RWPE2 (cell line): ENCODE measurements around the gene DLG4.
A peak's percentile ranks its signal among the peaks of the same experiment; 100 is the strongest.

ENCODE experiments used
- ATAC-seq: fragments of 200-7000 bp; cut with Tn5 transposase; 3 replicates; pipeline ENCODE4 v1.9.1; 2021; ENCODE audit warnings: low read depth
- DNase-seq: peaks from one replicate; pipeline ENCODE4 v3.0.0-alpha.2; 2020; ENCODE audit warnings: low spot score
- H3K27ac ChIP-seq: fragments of 450-650 bp; 2 replicates; pipeline ENCODE4 v1.5.1; 2017; ENCODE audit warnings: mild to moderate bottlenecking; ENCODE audit not compliant: poor library complexity, severe bottlenecking
- H3K27me3 ChIP-seq: fragments of 250-450 bp; sonication (Bioruptor Pico); 2 replicates; pipeline ENCODE4 v1.5.1; 2021; ENCODE audit warnings: mild to moderate bottlenecking, moderate library complexity; ENCODE audit not compliant: insufficient read depth, poor library complexity, severe bottlenecking
- H3K36me3 ChIP-seq: fragments of 250-450 bp; sonication (Bioruptor Pico); 2 replicates; pipeline ENCODE4 v1.5.1; 2020; ENCODE audit warnings: low read depth, mild to moderate bottlenecking, moderate library complexity
- H3K4me1 ChIP-seq: fragments of 250-450 bp; sonication (Bioruptor Pico); 2 replicates; pipeline ENCODE4 v1.5.1; 2021; ENCODE audit warnings: mild to moderate bottlenecking, moderate library complexity; ENCODE audit not compliant: insufficient read depth, poor library complexity, severe bottlenecking
- H3K4me3 ChIP-seq: fragments of 250-450 bp; sonication (Bioruptor Pico); 2 replicates; pipeline ENCODE4 v1.5.1; 2021; ENCODE audit warnings: mild to moderate bottlenecking, moderate library complexity; ENCODE audit not compliant: severe bottlenecking
- H3K9me3 ChIP-seq: fragments of 250-450 bp; sonication (Bioruptor Pico); 2 replicates; pipeline ENCODE4 v1.5.1; 2021; ENCODE audit warnings: mild to moderate bottlenecking, moderate library complexity; ENCODE audit not compliant: severe bottlenecking
- TF ChIP-seq, protein P1 (sequence below): fragments of 450-650 bp; IDR thresholded peaks from one replicate; pipeline ENCODE4 v1.5.1; 2017; ENCODE audit warnings: mild to moderate bottlenecking, moderate library complexity; ENCODE audit not compliant: poor library complexity, severe bottlenecking

The DLG4 gene

DNA sequence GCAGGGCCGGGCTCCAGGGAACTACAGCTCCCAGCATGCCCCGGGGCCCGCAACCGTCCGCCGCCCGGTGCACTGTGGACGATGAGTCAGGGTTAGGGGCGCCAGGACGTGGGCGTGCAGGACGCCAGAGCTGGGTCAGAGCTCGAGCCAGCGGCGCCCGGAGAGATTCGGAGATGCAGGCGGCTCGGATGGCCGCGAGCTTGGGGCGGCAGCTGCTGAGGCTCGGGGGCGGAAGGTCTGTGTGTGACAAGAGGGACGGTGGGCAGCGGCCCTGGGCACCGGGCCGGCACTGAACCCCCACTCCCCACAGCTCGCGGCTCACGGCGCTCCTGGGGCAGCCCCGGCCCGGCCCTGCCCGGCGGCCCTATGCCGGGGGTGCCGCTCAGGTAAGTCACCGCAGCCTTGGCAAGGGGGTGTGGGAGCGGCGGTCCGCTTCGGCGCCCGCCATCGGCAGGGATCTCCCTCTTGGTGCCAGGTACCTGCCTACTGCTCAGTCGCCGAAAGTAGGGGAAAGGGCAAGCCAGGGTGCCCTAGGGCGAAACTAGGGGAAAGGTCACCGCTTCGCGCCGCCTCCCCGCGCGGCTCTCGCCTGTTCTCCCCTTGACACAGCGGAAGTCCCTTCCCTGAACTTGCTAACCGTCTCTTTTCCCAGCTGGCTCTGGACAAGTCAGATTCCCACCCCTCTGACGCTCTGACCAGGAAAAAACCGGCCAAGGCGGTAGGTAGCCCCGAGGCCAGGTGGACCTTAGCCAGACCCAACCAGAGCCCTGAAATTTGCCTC lies at the start of gene DLG4, which contains the start of gene ACADVL:
Gene DLG4, minus strand, starts transcription at position 25 of the 781 bp plus-strand sequence.
Gene ACADVL, plus strand, starts transcription at position 127 of the 781 bp plus-strand sequence. Its CDS starts 47 bp downstream, at position 174.
- Histone ChIP-seq H3K27me3 (no peaks in the 10 kb centered on the region), H3K9me3 (no peaks in the 10 kb centered on the region), H3K4me1 (peaks cover 9% of the 10 kb centered on the region), H3K4me3 (peak within 1 kb of the TSS; percentile 90), H3K27ac (peak within 1 kb of the TSS; percentile 89), H3K36me3 (peaks cover 36% of the 10 kb centered on the region)
- DNase-seq (peak; percentile 92), ATAC-seq (peak; percentile 68)
- TF ChIP-seq, protein P1, sequence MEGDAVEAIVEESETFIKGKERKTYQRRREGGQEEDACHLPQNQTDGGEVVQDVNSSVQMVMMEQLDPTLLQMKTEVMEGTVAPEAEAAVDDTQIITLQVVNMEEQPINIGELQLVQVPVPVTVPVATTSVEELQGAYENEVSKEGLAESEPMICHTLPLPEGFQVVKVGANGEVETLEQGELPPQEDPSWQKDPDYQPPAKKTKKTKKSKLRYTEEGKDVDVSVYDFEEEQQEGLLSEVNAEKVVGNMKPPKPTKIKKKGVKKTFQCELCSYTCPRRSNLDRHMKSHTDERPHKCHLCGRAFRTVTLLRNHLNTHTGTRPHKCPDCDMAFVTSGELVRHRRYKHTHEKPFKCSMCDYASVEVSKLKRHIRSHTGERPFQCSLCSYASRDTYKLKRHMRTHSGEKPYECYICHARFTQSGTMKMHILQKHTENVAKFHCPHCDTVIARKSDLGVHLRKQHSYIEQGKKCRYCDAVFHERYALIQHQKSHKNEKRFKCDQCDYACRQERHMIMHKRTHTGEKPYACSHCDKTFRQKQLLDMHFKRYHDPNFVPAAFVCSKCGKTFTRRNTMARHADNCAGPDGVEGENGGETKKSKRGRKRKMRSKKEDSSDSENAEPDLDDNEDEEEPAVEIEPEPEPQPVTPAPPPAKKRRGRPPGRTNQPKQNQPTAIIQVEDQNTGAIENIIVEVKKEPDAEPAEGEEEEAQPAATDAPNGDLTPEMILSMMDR: no peak

DNA sequence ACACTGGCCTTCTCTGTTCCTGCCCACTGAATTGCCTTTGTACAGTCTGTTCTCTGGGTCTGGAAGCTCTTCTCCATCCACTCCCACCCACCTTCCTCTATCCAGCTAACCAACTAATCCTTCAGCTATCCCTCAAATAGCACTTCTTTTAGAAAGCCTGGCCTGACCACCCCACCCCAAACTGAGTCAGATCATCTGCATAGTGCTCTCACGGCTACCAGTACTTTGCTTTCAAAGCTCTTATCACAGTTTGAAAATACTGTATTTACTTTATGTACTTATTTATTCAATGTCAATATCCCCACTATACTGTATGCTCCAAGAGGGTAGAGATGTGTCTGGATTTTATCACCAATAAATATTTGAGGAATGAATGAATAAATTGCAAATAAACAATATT lies 47.1 kb upstream of the DLG4 start:
- TF ChIP-seq, protein P1: no peak
- DNase-seq: no peak
- Histone ChIP-seq H3K4me3 (no peak overlapping the region), H3K36me3 (no peaks in the 10 kb centered on the region), H3K9me3 (no peaks in the 10 kb centered on the region), H3K27me3 (no peaks in the 10 kb centered on the region), H3K4me1 (peaks cover 8% of the 10 kb centered on the region), H3K27ac (no peak overlapping the region)
- ATAC-seq: no peak

DNA sequence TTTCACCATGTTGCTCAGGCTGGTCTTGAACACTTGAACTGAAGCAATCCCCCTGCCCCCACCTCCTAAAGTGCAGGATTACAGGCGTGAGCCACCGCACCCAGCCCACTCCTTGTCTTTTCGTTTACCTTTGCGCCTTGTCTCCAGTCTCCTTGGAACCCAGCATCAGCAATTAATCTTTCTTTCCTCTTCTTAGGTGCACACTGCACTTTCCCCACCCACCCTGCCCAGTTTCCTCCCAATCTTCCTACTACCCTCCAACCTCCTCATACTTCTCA lies 44.1 kb upstream of the DLG4 start:
- peaks cover 23% of the 10 kb centered on the region for H3K4me1 ChIP-seq
- H3K4me3 ChIP-seq: peak overlapping the region; percentile 71
- TF ChIP-seq, protein P1: no peak
- DNase-seq: no peak
- no peak for ATAC-seq
- H3K36me3 ChIP-seq: peaks cover 26% of the 10 kb centered on the region
- H3K27ac ChIP-seq: peak overlapping the region; percentile 86
- no peaks in the 10 kb centered on the region for H3K9me3 ChIP-seq
- H3K27me3 ChIP-seq: no peaks in the 10 kb centered on the region

DNA sequence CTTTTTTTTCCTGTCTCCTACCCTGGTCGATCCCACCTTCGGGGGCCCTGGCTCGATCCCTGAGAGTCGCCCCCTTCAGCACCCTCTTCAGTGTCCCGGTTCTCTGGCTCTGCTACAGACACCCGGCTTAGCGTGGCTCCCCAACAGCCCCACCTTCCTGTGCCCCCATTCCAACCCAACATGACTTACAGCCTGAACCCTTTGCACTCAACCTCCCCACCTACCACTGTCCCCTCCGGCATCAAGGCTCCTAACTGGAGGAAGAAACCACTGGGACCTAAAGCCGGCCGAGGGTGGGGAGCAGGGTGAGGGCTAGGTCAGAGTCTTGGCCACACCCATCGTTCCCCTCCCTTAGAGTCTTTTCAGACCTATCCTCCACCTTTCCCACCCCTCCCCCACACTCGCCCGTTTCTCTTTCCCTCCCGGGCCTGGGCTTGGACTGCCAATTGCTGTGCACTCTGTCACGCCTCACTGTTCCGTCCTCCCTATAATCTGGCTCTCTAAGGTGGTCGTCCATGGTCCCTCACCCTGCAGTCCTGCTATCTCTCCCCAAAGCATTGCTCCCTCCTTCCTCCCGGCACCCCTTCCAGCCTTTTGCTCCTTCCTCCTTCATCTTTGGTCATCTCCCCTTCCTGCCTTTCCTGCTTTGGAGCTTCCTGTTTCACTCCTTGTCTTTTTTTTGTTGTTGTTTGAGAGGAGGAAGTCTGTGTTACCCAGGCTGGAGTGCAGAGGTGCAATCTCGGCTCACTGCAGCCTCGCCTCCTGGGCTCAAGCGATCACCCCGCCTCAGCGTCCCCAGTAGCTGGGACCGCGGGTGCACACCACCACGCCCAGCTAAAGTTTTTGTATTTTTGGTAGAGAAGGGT lies 43.5 kb upstream of the DLG4 start:
- Histone ChIP-seq H3K9me3 (no peaks in the 10 kb centered on the region), H3K27ac (peak overlapping the region; percentile 86), H3K4me3 (peak overlapping the region; percentile 71), H3K4me1 (peaks cover 23% of the 10 kb centered on the region), H3K36me3 (peaks cover 32% of the 10 kb centered on the region), H3K27me3 (no peaks in the 10 kb centered on the region)
- ATAC-seq (peak; percentile 44), DNase-seq (no peak)
- TF ChIP-seq, protein P1: no peak
